Neuronal stem cell (in vitro differentiated cells): ENCODE data around the gene TMEM35B.
"Not testable (repeated sequence)": the region's sequence is repeated elsewhere in the genome, so short reads cannot be mapped to it uniquely, and the experiment has no call there.

Source experiments
- DNase-seq: peaks from one replicate; pipeline ENCODE4 v3.0.0-alpha.2; 2013; ENCODE audit warnings: low spot score
- H2AFZ ChIP-seq: one replicate; pipeline ENCODE4 v1.6.1; 2013; ENCODE audit warnings: mild to moderate bottlenecking, low read length, inconsistent platforms
- H2AK5ac ChIP-seq: 2 replicates; pipeline ENCODE4 v1.6.1; 2013; ENCODE audit warnings: low read depth, mild to moderate bottlenecking, inconsistent platforms, low read length, moderate library complexity, mixed read lengths
- H2BK120ac ChIP-seq: 2 replicates; pipeline ENCODE4 v1.6.1; 2013; ENCODE audit warnings: low read depth, mild to moderate bottlenecking, inconsistent platforms, low read length, moderate library complexity, mixed read lengths
- H2BK12ac ChIP-seq: one replicate; pipeline ENCODE4 v1.6.1; 2013; ENCODE audit warnings: low read length, inconsistent platforms
- H2BK15ac ChIP-seq: 2 replicates; pipeline ENCODE4 v1.6.1; 2013; ENCODE audit warnings: mild to moderate bottlenecking, low read length, inconsistent platforms, mixed read lengths
- H2BK5ac ChIP-seq: one replicate; pipeline ENCODE4 v1.6.1; 2013; ENCODE audit warnings: inconsistent platforms, mild to moderate bottlenecking, low read length, moderate library complexity
- H3K14ac ChIP-seq: one replicate; pipeline ENCODE4 v1.6.1; 2013; ENCODE audit warnings: low read length, inconsistent platforms
- H3K18ac ChIP-seq: 2 replicates; pipeline ENCODE4 v1.6.1; 2013; ENCODE audit warnings: low read length, inconsistent platforms
- H3K23ac ChIP-seq: 2 replicates; pipeline ENCODE4 v1.6.1; 2013; ENCODE audit warnings: low read depth, mild to moderate bottlenecking, mixed read lengths, low read length, inconsistent platforms; ENCODE audit not compliant: poor library complexity
- H3K27ac ChIP-seq: replicated peaks from 3 replicates; pipeline ENCODE4 v1.5.1; 2013; ENCODE audit warnings: low read length, inconsistent platforms
- H3K27me3 ChIP-seq, 3 experiments: 2 replicates each; pipeline ENCODE4 v1.6.1; 2013; ENCODE audit warnings: low read length in 3 of 3, mild to moderate bottlenecking in 2 of 3, inconsistent platforms in 1 of 3, low read depth in 1 of 3, mixed read lengths in 1 of 3, moderate library complexity in 1 of 3; ENCODE audit not compliant: control insufficient read depth in 3 of 3, insufficient read depth in 3 of 3
- H3K36me3 ChIP-seq, 2 donors: replicated peaks in 1 of 2; 2 replicates each; pipeline ENCODE4 v1.6.1; 2013; ENCODE audit warnings: low read length in 2 of 2; ENCODE audit not compliant: control insufficient read depth in 2 of 2, insufficient read depth in 2 of 2
- H3K4ac ChIP-seq: 2 replicates; pipeline ENCODE4 v1.6.1; 2013; ENCODE audit warnings: inconsistent platforms, mild to moderate bottlenecking, low read length, moderate library complexity
- H3K4me1 ChIP-seq, 2 donors: 1 replicate in 1 of 2; 2 replicates in 1 of 2; pipeline ENCODE4 v1.6.1; 2013; ENCODE audit warnings: low read length in 2 of 2, low read depth in 1 of 2; ENCODE audit not compliant: control insufficient read depth in 2 of 2, insufficient read depth in 1 of 2
- H3K4me2 ChIP-seq: one replicate; pipeline ENCODE4 v1.6.1; 2013; ENCODE audit warnings: mild to moderate bottlenecking, low read length, inconsistent platforms; ENCODE audit not compliant: insufficient read depth, poor library complexity, severe bottlenecking
- H3K4me3 ChIP-seq, 2 donors: 2 replicates each; pipeline ENCODE4 v1.5.1; 2013; ENCODE audit warnings: low read length in 2 of 2, mild to moderate bottlenecking in 2 of 2, inconsistent platforms in 1 of 2, moderate library complexity in 1 of 2
- H3K79me1 ChIP-seq: one replicate; pipeline ENCODE4 v1.6.1; 2013; ENCODE audit warnings: low read depth, mild to moderate bottlenecking, inconsistent platforms, low read length, moderate library complexity
- H3K9ac ChIP-seq: one replicate; pipeline ENCODE4 v1.6.1; 2013; ENCODE audit warnings: mild to moderate bottlenecking, low read depth, low read length, inconsistent platforms; ENCODE audit not compliant: poor library complexity
- H3K9me3 ChIP-seq, 2 donors: replicated peaks in 1 of 2; 2 replicates each; pipeline versions ENCODE3 to v1.6.1; 2013; ENCODE audit warnings: low read length in 2 of 2, mild to moderate bottlenecking in 2 of 2, inconsistent platforms in 1 of 2, low read depth in 1 of 2, mixed read lengths in 1 of 2, moderate library complexity in 1 of 2; ENCODE audit not compliant: control insufficient read depth in 2 of 2, insufficient read depth in 1 of 2
- H4K8ac ChIP-seq: one replicate; pipeline ENCODE4 v1.6.1; 2013; ENCODE audit warnings: low read depth, mild to moderate bottlenecking, inconsistent platforms, low read length, moderate library complexity
- H4K91ac ChIP-seq: one replicate; pipeline ENCODE4 v1.6.1; 2013; ENCODE audit warnings: low read length, low read depth, mild to moderate bottlenecking, inconsistent platforms; ENCODE audit not compliant: poor library complexity
- WGBS, 2 donors: extraction: QIAGEN DNeasy Blood & Tissue Kit; methylation state at CpG; one replicate each; pipeline ENCODE4 v1.1.7; 2013; ENCODE audit warnings: missing lambda C conversion rate in 2 of 2, mixed read lengths in 1 of 2; ENCODE audit not compliant: insufficient read length in 2 of 2, insufficient replicate concordance in 1 of 2; ENCODE audit errors: extremely low coverage in 2 of 2; 5-methylcytosine and 5-hydroxymethylcytosine counted together

The TMEM35B gene

DNA sequence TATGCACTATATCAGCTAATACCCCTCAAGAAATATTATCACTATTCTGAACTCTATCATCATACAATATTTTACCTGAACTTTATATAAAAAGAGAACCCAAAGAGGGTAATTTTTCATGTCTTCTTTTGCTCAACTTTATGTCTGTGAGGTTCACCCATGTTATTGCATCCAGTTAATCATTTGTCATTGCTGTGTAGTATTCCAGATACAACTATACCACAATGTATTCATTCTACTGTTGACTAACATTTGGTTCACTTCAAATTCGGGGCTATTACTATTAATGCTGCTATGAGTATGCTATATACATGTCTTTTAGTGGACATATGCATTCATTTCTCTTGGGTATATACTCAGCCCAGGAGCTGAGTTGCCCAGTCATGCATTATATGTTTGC, 34.7 kb downstream of the TMEM35B start:
- Histone ChIP-seq H4K8ac (no peak overlapping the region), H2AFZ (no peak overlapping the region), H3K4me2 (no peak overlapping the region), H3K36me3 (no peaks in the 10 kb centered on the region), H2BK12ac (no peak overlapping the region), H2AK5ac (no peak overlapping the region), H3K9ac (no peak overlapping the region), H3K14ac (no peak overlapping the region), H3K9me3 (no peaks in the 10 kb centered on the region), H3K79me1 (no peaks in the 10 kb centered on the region), H3K18ac (no peak overlapping the region), H3K27me3 (peaks cover 0 to 2% (median 0%) of the 10 kb centered on the region in 3 experiments), H3K4me1 (no peaks in the 10 kb centered on the region), H4K91ac (no peak overlapping the region), H2BK15ac (no peak overlapping the region), H3K27ac (no peak overlapping the region), H3K4me3 (no peak overlapping the region), H2BK120ac (no peak overlapping the region), H3K4ac (no peak overlapping the region), H2BK5ac (no peak overlapping the region), H3K23ac (no peak overlapping the region)
- WGBS, 2 donors, result no CpG with 5 or more reads among the region's 1 CpG
- DNase-seq, result no peak

GRCh38 chr1:34948739-34949138, 36.4 kb downstream of the TMEM35B start:
- not testable (repeated sequence) for H3K27ac ChIP-seq, DNase-seq, H3K79me1 ChIP-seq, H3K23ac ChIP-seq, H3K4ac ChIP-seq, H3K4me2 ChIP-seq, H3K4me3 ChIP-seq, H2BK12ac ChIP-seq, H3K18ac ChIP-seq, H4K91ac ChIP-seq, H3K14ac ChIP-seq, H3K9me3 ChIP-seq, H3K27me3 ChIP-seq, H2AFZ ChIP-seq, H4K8ac ChIP-seq, H2BK5ac ChIP-seq, H3K9ac ChIP-seq, H3K36me3 ChIP-seq, H3K4me1 ChIP-seq, H2BK120ac ChIP-seq, H2BK15ac ChIP-seq, H2AK5ac ChIP-seq
- WGBS, 2 donors, result no CpG with 5 or more reads among the region's 10 CpGs

DNA sequence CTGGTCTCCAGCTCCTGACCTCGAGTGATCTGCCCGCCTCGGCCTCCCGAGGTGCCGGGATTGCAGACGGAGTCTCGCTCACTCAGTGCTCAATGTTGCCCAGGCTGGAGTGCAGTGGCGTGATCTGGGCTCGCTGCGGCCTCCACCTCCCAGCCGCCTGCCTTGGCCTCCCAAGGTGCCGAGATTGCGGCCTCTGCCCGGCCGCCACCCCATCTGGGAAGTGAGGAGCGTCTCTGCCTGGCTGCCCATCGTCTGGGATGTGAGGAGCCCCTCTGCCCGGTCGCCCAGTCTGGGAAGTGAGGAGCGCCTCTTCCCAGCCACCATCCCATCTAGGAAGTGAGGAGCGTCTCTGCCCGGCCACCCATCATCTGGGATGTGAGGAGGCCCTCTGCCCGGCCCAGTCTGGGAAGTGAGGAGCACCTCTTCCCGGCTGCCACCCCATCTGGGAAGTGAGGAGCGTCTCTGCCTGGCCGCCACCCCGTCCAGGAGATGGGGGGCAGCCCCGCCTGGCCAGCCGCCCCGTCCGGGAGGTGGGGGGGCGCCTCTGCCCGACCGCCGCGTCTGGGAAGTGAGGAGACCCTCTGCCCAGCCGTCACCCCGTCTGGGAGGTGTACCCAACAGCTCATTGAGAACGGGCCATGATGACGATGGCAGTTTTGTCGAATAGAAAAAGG, 37.4 kb downstream of the TMEM35B start:
- H3K23ac ChIP-seq, H3K27ac ChIP-seq, H2AK5ac ChIP-seq, H3K18ac ChIP-seq, H2BK120ac ChIP-seq, H2BK12ac ChIP-seq, H4K91ac ChIP-seq, H3K4ac ChIP-seq, H3K4me2 ChIP-seq, DNase-seq, H2BK5ac ChIP-seq, H3K4me1 ChIP-seq, H3K79me1 ChIP-seq, H3K4me3 ChIP-seq, H3K9ac ChIP-seq, H3K9me3 ChIP-seq, H3K36me3 ChIP-seq, H2AFZ ChIP-seq, H4K8ac ChIP-seq, H3K27me3 ChIP-seq, H3K14ac ChIP-seq, H2BK15ac ChIP-seq: not testable (repeated sequence)
- WGBS, 2 donors, result no CpG with 5 or more reads among the region's 41 CpGs

- Histone ChIP-seq H3K79me1 (no peaks in the 10 kb centered on the region), H3K23ac (no peak overlapping the region), H2BK15ac (no peak overlapping the region), H3K4me3 (no peak overlapping the region), H2AFZ (no peak overlapping the region), H4K8ac (no peak overlapping the region), H2BK12ac (no peak overlapping the region), H3K4ac (no peak overlapping the region), H2BK120ac (no peak overlapping the region), H3K27ac (no peak overlapping the region), H3K14ac (no peak overlapping the region), H3K9ac (no peak overlapping the region), H4K91ac (no peak overlapping the region), H2BK5ac (no peak overlapping the region), H3K18ac (no peak overlapping the region), H3K4me1 (no peaks in the 10 kb centered on the region), H3K36me3 (no peaks in the 10 kb centered on the region), H3K9me3 (no peaks in the 10 kb centered on the region), H2AK5ac (no peak overlapping the region), H3K27me3 (peaks cover 0 to 6% (median 0%) of the 10 kb centered on the region in 3 experiments), H3K4me2 (no peak overlapping the region)
- no peak for DNase-seq
- WGBS, 2 donors, result no CpG with 5 or more reads among the region's 6 CpGs
Observed at GRCh38 chr1:34946211-34946610, 38.9 kb downstream of the TMEM35B start.
